PC-3 (cell line): ENCODE data around the gene TGIF1. TPM values are rescaled to one million over a fixed set of nuclear protein-coding genes. Genes with fewer than 3 reads are reported as not detected.

Experiments used
- ATAC-seq: fragments of 200-7000 bp; cut with Tn5 transposase; 2 replicates; pipeline ENCODE4 v1.9.1; 2020; ENCODE audit warnings: mild to moderate bottlenecking, moderate library complexity
- BruUV-seq: library from RNA; stranded (reverse); fragments of 400-500 nt; replicated peaks from 2 replicates; lab custom pipeline; 2021; lab: Mats Ljungman, UMichigan
- CTCF ChIA-PET: fragments of 300-600 bp; sonication (Branson Sonifier 250); formaldehyde crosslinking; loops from one replicate; lab custom pipeline; 2022; ENCODE audit warnings: antibody characterized with exemption; lab: Charles Lee
- POLR2A ChIA-PET: fragments of 300-600 bp; sonication (Branson Sonifier 250); formaldehyde crosslinking; loops from one replicate; lab custom pipeline; 2022; ENCODE audit warnings: antibody characterized with exemption; ENCODE audit not compliant: unreplicated experiment; lab: Charles Lee
- DNase-seq: peaks from one replicate; pipeline ENCODE4 v3.0.0-alpha.2; 2015
- H2AFZ ChIP-seq: fragments of 300-600 bp; sonication (generic); 2 replicates; pipeline ENCODE4 v1.6.0; 2016; ENCODE audit warnings: antibody characterized with exemption, low read length
- H3F3A ChIP-seq: fragments of 300-600 bp; sonication (generic); one replicate; pipeline ENCODE4 v1.6.0; 2017; ENCODE audit warnings: antibody characterized with exemption, low read length, control low read depth, mild to moderate bottlenecking; ENCODE audit not compliant: unreplicated experiment
- H3K27ac ChIP-seq: fragments of 300-600 bp; sonication (generic); 2 replicates; pipeline ENCODE4 v1.5.1; 2016; ENCODE audit warnings: mild to moderate bottlenecking, low read length
- H3K27me3 ChIP-seq: fragments of 300-600 bp; sonication (generic); 2 replicates; pipeline ENCODE4 v1.6.1; 2016; ENCODE audit warnings: low read length, mixed read lengths
- H3K36me3 ChIP-seq: fragments of 300-600 bp; sonication (generic); 2 replicates; pipeline ENCODE4 v1.6.1; 2016; ENCODE audit warnings: low read depth, mixed run types, low read length, mixed read lengths
- H3K4me1 ChIP-seq: fragments of 300-600 bp; sonication (generic); 2 replicates; pipeline ENCODE4 v1.5.1; 2016; ENCODE audit warnings: low read length; ENCODE audit not compliant: insufficient read depth
- H3K4me2 ChIP-seq: fragments of 300-600 bp; sonication (generic); 2 replicates; pipeline ENCODE4 v1.6.0; 2016; ENCODE audit warnings: low read length
- H3K4me3 ChIP-seq: fragments of 300-600 bp; sonication (generic); 2 replicates; pipeline ENCODE4 v1.5.1; 2016; ENCODE audit warnings: mild to moderate bottlenecking, low read length, mixed read lengths
- H3K79me2 ChIP-seq: fragments of 300-600 bp; sonication (generic); 2 replicates; pipeline ENCODE4 v1.6.1; 2017; ENCODE audit warnings: low read length, mixed read lengths
- H3K9ac ChIP-seq: fragments of 300-600 bp; sonication (generic); 2 replicates; pipeline ENCODE4 v1.6.0; 2016; ENCODE audit warnings: mild to moderate bottlenecking, low read length
- H3K9me2 ChIP-seq: fragments of 300-600 bp; sonication (generic); replicated peaks from 2 replicates; pipeline ENCODE4 v1.6.1; 2016; ENCODE audit warnings: mixed run types, low read length, mixed read lengths
- H3K9me3 ChIP-seq: fragments of 300-600 bp; sonication (generic); 2 replicates; pipeline ENCODE4 v1.6.1; 2016; ENCODE audit warnings: low read length, mixed read lengths
- H4K20me1 ChIP-seq: fragments of 300-600 bp; sonication (generic); 2 replicates; pipeline ENCODE4 v1.6.1; 2016; ENCODE audit warnings: low read length, mixed read lengths
- CTCF ChIP-seq: fragments of 300-600 bp; sonication (generic); conservative IDR thresholded peaks from 2 replicates; pipeline ENCODE4 v1.5.1; 2017; ENCODE audit warnings: antibody characterized with exemption, low read depth, mild to moderate bottlenecking, low read length
- EZH2 ChIP-seq: fragments of 300-600 bp; sonication (generic); IDR thresholded peaks from one replicate; pipeline ENCODE4 v1.6.1; 2017; ENCODE audit warnings: antibody characterized with exemption, mild to moderate bottlenecking, low read length; ENCODE audit not compliant: unreplicated experiment
- EZH2phosphoT487 ChIP-seq: fragments of 300-600 bp; sonication (generic); IDR thresholded peaks from 2 replicates; pipeline ENCODE4 v1.6.1; 2018; ENCODE audit warnings: mild to moderate bottlenecking, antibody characterized with exemption, low read length, borderline replicate concordance
- intact Hi-C: fragments of 100-400 bp; cut with micrococcal nuclease; formaldehyde crosslinking; loops from 2 replicates; pipeline ENCODE4 v1.9.0; 2023
- total RNA-seq: library from RNA; depleted of rRNA; stranded (reverse); fragments of >200 nt; gene quantifications from 2 replicates; pipeline ENCODE4 v1.2.3, GENCODE V29; 2014

Gene TGIF1
- total RNA-seq, 1 experiment from 2014 or later = 114 TPM

- no peak overlapping the region for H3K9ac ChIP-seq
- DNase-seq (no peak), ATAC-seq (no peak)
- no peak overlapping the region for H3K4me2 ChIP-seq
- H3K9me3 ChIP-seq = no peaks in the 10 kb centered on the region
- H3K4me3 ChIP-seq = no peak overlapping the region
- no peaks in the 10 kb centered on the region for H3F3A ChIP-seq
- peaks cover 11% of the 10 kb centered on the region for H3K79me2 ChIP-seq
- no peak overlapping the region for H3K27ac ChIP-seq
- ChIA-PET CTCF (no interaction called here), POLR2A (interaction anchor here (0.7 kb wide), 1 partner anchor 8 kb away, joined by 3 read pairs; no protein-coding TSS in a partner anchor)
- no peak for TF ChIP-seq EZH2
- TF ChIP-seq EZH2phosphoT487 = no peak
- no peak for TF ChIP-seq CTCF
- H3K36me3 ChIP-seq = no peaks in the 10 kb centered on the region
- peaks cover 19% of the 10 kb centered on the region for H3K4me1 ChIP-seq
- intact Hi-C loops = no loop called here
- H3K27me3 ChIP-seq = no peaks in the 10 kb centered on the region
- no peaks in the 10 kb centered on the region for H4K20me1 ChIP-seq
- no TSS peak for BruUV-seq
- H3K9me2 ChIP-seq = no peaks in the 10 kb centered on the region
- no peak overlapping the region for H2AFZ ChIP-seq
Measured at GRCh38 chr18:3444954-3445353, 5.0 kb upstream of the TGIF1 start.

GRCh38 chr18:3447068-3447894, 2.7 kb upstream of the TGIF1 start:
- Histone ChIP-seq H3K9me2 (no peaks in the 10 kb centered on the region), H3K9me3 (no peaks in the 10 kb centered on the region), H3K4me2 (peak overlapping the region; percentile 84), H3K36me3 (no peaks in the 10 kb centered on the region), H4K20me1 (peaks cover 9% of the 10 kb centered on the region), H3K4me1 (peaks cover 19% of the 10 kb centered on the region), H3F3A (no peaks in the 10 kb centered on the region), H3K4me3 (peak overlapping the region; percentile 96), H3K27ac (peak overlapping the region; percentile 95), H3K9ac (peak overlapping the region; percentile 97), H3K27me3 (no peaks in the 10 kb centered on the region), H2AFZ (peak overlapping the region; percentile 69), H3K79me2 (peaks cover 34% of the 10 kb centered on the region)
- no peak for TF ChIP-seq EZH2phosphoT487
- intact Hi-C loops = loop anchor here (1.0 kb wide), 2 partner anchors 38 to 124 kb away; no protein-coding TSS in a partner anchor
- BruUV-seq = no TSS peak
- ChIA-PET POLR2A (interaction anchor here (0.5 to 2.1 kb wide), 12 partner anchors 9 to 536 kb away, joined by 3 to 47 read pairs (median 10); no protein-coding TSS in a partner anchor), CTCF (interaction anchor here (0.6 to 2.1 kb wide), 6 partner anchors 126 to 699 kb away, joined by 5 to 14 read pairs (median 7); no protein-coding TSS in a partner anchor)
- DNase-seq (peak; percentile 41), ATAC-seq (no peak)

- H3K36me3 ChIP-seq = no peaks in the 10 kb centered on the region
- H3F3A ChIP-seq = no peaks in the 10 kb centered on the region
- peak overlapping the region; percentile 84 for H3K4me2 ChIP-seq
- ChIA-PET CTCF (interaction anchor here (0.6 to 2.1 kb wide), 7 partner anchors 127 to 700 kb away, joined by 5 to 14 read pairs (median 6); no protein-coding TSS in a partner anchor), POLR2A (interaction anchor here (0.5 to 2.1 kb wide), 17 partner anchors 8 to 537 kb away, joined by 3 to 47 read pairs (median 7); no protein-coding TSS in a partner anchor)
- no peaks in the 10 kb centered on the region for H3K9me3 ChIP-seq
- ATAC-seq (peak; percentile 69), DNase-seq (peak; percentile 97)
- H3K27me3 ChIP-seq = no peaks in the 10 kb centered on the region
- peak overlapping the region; percentile 95 for H3K27ac ChIP-seq
- intact Hi-C loops = loop anchor here (1.0 to 2.0 kb wide), 4 partner anchors 39 to 191 kb away; no protein-coding TSS in a partner anchor
- H4K20me1 ChIP-seq = peaks cover 18% of the 10 kb centered on the region
- peak; percentile 45 for TF ChIP-seq CTCF
- TF ChIP-seq EZH2phosphoT487 = no peak
- no TSS peak for BruUV-seq
- H3K4me3 ChIP-seq = peak overlapping the region; percentile 96
- peak overlapping the region; percentile 97 for H3K9ac ChIP-seq
- H2AFZ ChIP-seq = peak overlapping the region; percentile 69
- H3K4me1 ChIP-seq = peaks cover 19% of the 10 kb centered on the region
- peaks cover 43% of the 10 kb centered on the region for H3K79me2 ChIP-seq
- no peaks in the 10 kb centered on the region for H3K9me2 ChIP-seq
Measured at GRCh38 chr18:3447895-3448837, 1.8 kb upstream of the TGIF1 start.
